BJ (cell line): ENCODE data around the gene OR10T2. TPM values are rescaled to one million over a fixed set of nuclear protein-coding genes. Genes with fewer than 3 reads are reported as not detected.

Experiments
- CTCF ChIA-PET: fragments of 350-600 bp; formaldehyde crosslinking; extraction: SDS; loops from one replicate; lab custom pipeline; 2021; ENCODE audit warnings: antibody characterized with exemption, inconsistent platforms; lab: Yijun Ruan, JAX
- POLR2A ChIA-PET: fragments of 300-600 bp; sonication (Branson Sonifier 250); formaldehyde crosslinking; extraction: SDS; loops from one replicate; lab custom pipeline; 2021; ENCODE audit warnings: antibody characterized with exemption; lab: Charles Lee
- DNase-seq: peaks from one replicate; pipeline ENCODE4 v3.0.0-alpha.2; 2011; ENCODE audit warnings: low read depth
- H3K27me3 ChIP-seq: 2 replicates; pipeline ENCODE4 v1.6.0; 2011; ENCODE audit warnings: low read length; ENCODE audit not compliant: control insufficient read depth, insufficient read depth
- H3K36me3 ChIP-seq: 2 replicates; pipeline ENCODE4 v1.5.1; 2011; ENCODE audit warnings: low read length; ENCODE audit not compliant: control insufficient read depth, insufficient read depth
- H3K4me3 ChIP-seq: 2 replicates; pipeline ENCODE4 v1.5.1; 2011; ENCODE audit warnings: low read depth, mild to moderate bottlenecking, control low read depth, low read length
- polyA plus RNA-seq: library from polyadenylated mRNA; depleted of rRNA; stranded (reverse); fragments of >200 nt; gene quantifications from 2 replicates; pipeline ENCODE4 v1.2.3, GENCODE V29; 2011
- TF ChIP-seq, protein P1 (sequence below): IDR thresholded peaks from 2 replicates; pipeline ENCODE4 v1.5.1; 2011; ENCODE audit warnings: low read depth, mild to moderate bottlenecking, control low read depth, inconsistent platforms, low read length, moderate library complexity; ENCODE audit not compliant: insufficient read depth

OR10T2 gene
- polyA plus RNA-seq, 1 experiment = not detected

DNA sequence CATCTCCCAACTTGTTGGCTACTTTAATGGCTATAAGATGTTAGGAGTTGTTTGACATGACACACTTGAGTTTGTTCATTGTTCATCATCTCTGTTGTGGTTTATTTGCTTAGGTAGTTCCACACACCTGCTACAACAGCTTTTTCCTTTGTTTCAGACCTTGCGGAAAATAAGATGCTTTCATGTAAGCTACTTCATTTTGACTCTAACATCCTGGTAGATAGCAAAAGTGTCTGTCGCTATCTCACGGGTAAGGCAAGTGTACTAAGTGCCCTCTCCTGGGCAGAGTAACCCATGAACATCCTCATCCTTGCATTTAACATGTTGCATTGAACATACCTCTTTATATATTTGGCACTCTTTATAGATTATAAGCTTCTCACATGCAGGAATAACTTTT lies 1.6 kb upstream of the OR10T2 start:
- H3K4me3 ChIP-seq = no peak overlapping the region
- TF ChIP-seq, protein P1, sequence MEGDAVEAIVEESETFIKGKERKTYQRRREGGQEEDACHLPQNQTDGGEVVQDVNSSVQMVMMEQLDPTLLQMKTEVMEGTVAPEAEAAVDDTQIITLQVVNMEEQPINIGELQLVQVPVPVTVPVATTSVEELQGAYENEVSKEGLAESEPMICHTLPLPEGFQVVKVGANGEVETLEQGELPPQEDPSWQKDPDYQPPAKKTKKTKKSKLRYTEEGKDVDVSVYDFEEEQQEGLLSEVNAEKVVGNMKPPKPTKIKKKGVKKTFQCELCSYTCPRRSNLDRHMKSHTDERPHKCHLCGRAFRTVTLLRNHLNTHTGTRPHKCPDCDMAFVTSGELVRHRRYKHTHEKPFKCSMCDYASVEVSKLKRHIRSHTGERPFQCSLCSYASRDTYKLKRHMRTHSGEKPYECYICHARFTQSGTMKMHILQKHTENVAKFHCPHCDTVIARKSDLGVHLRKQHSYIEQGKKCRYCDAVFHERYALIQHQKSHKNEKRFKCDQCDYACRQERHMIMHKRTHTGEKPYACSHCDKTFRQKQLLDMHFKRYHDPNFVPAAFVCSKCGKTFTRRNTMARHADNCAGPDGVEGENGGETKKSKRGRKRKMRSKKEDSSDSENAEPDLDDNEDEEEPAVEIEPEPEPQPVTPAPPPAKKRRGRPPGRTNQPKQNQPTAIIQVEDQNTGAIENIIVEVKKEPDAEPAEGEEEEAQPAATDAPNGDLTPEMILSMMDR = no peak
- CTCF ChIA-PET = interaction anchor here (0.8 kb wide), 1 partner anchor 10 kb away, joined by 4 read pairs; no protein-coding TSS in a partner anchor

DNA sequence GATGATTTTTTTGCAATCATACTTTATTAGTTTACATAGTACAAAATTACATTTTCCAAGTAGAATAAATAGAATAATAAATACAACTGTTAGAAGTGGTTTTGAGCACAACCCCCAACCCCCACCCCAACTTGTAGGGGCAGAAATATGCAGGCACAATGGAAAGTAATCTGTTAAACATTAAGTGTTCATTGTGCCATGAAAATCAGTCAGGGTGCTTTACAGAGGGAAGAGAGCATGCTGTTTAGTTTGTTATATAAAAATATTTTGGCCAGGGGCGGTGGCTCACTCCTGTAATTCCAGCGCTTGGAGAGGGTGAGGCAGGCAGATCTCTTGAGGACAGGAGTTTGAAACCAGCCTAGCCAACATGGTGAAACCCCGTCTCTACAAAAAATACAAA lies 2.6 kb downstream of the OR10T2 start:
- POLR2A ChIA-PET = no interaction called here
- no peak overlapping the region for H3K4me3 ChIP-seq
- CTCF ChIA-PET = no interaction called here
- TF ChIP-seq, protein P1 = no peak
- H3K36me3 ChIP-seq = no peaks in the 10 kb centered on the region
- H3K27me3 ChIP-seq = no peaks in the 10 kb centered on the region
- no peak for DNase-seq

More for the DNA sequence above, 1.6 kb upstream of the OR10T2 start:
- Histone ChIP-seq H3K27me3 (no peaks in the 10 kb centered on the region), H3K36me3 (no peaks in the 10 kb centered on the region)
- POLR2A ChIA-PET = no interaction called here
- DNase-seq = no peak

DNA sequence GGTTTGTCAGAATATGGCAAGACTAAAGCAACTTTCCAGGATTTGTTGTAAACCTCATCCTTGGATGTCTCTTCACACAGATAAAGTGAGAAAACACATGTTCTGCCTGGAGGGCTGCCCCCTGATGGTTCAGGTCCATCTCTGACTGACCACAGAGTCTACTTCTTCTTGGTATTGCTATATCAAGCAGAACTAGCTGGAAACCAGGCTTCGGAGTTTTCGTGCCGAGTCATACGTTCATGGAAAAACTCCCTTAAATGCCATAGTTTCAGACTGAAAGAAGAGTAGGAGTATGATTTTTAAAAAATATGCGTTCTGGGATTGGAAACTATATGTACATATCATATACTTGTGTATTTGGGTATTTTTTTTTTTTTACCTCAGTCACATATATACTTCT lies 5.8 kb downstream of the OR10T2 start:
- CTCF ChIA-PET = no interaction called here
- no peak for DNase-seq
- no peaks in the 10 kb centered on the region for H3K36me3 ChIP-seq
- POLR2A ChIA-PET = no interaction called here
- H3K4me3 ChIP-seq = no peak overlapping the region
- H3K27me3 ChIP-seq = no peaks in the 10 kb centered on the region
- TF ChIP-seq, protein P1 = no peak

DNA sequence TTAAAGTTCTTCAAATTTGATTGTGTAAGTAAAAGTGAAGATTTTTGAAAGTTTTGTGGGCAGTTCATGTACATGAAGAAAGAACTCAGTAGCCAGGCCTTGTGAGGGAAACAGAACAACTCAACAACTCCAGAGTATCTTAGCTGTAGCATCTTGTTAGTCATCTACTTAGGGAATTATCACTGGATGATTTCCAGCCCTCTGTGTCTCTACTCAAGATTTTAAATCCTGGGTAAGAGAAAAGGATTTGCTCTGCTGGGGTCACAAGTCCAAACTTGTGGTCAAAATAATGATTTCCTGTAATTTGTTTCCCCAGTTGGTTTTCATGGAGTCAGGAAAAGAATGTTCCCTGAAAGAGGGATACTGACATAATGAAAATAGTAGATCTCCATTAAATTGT lies 8.2 kb downstream of the OR10T2 start:
- POLR2A ChIA-PET = no interaction called here

DNA sequence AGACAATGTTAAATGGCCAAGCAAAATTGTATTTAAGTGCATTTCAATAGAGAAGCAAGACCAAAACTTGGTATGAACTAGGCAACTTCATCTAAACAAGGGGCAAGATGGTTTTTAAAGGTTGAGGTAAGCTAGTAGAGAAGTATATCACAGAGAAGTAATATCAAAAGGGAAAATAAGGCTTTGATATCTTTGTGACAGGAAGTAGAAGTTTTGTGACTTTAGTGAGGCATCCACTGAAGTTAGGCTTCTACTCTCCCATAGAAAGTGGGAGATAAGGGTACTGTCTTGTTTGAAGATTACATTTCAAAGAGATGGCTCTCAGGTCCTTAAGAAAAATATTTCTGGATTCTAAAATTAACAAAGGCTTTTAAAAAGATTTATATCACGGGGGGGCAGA lies 8.9 kb downstream of the OR10T2 start:
- TF ChIP-seq, protein P1 = no peak
- ChIA-PET CTCF (interaction anchor here (1.0 kb wide), 1 partner anchor 30 kb away, joined by 3 read pairs; no protein-coding TSS in a partner anchor), POLR2A (no interaction called here)
- no peaks in the 10 kb centered on the region for H3K36me3 ChIP-seq
- no peaks in the 10 kb centered on the region for H3K27me3 ChIP-seq
- H3K4me3 ChIP-seq = no peak overlapping the region
- no peak for DNase-seq

More for the DNA sequence above, 8.2 kb downstream of the OR10T2 start:
- Histone ChIP-seq H3K4me3 (no peak overlapping the region), H3K27me3 (no peaks in the 10 kb centered on the region), H3K36me3 (no peaks in the 10 kb centered on the region)
- no peak for DNase-seq
- TF ChIP-seq, protein P1 = no peak
- CTCF ChIA-PET = interaction anchor here (1.0 kb wide), 2 partner anchors 10 to 31 kb away, joined by 3 to 4 read pairs; no protein-coding TSS in a partner anchor
